ENCODE measurements around the gene VGLL3.

VGLL3 gene

GRCh38 chr3:86998569-86998968 lies 7.6 kb upstream of the VGLL3 start:
- ATAC-seq = no peak
- TF ChIP-seq PATZ1 (CRISPR knock-in tag; IDR thresholded peaks at IDR 0.05; ENCODE audit: borderline replicate concordance) (no peak), TOX (CRISPR knock-in tag; IDR thresholded peaks at IDR 0.05; ENCODE audit: borderline replicate concordance) (no peak), CSRNP3 (CRISPR knock-in tag; IDR thresholded peaks at IDR 0.05) (no peak), RARB (CRISPR knock-in tag; IDR thresholded peaks at IDR 0.05) (no peak), PPARA (CRISPR knock-in tag; IDR thresholded peaks at IDR 0.05; ENCODE audit: borderline replicate concordance) (no peak)

GRCh38 chr3:86996261-86996955 lies 5.5 kb upstream of the VGLL3 start:
- ATAC-seq = no peak
- TF ChIP-seq TOX (CRISPR knock-in tag; IDR thresholded peaks at IDR 0.05; ENCODE audit: borderline replicate concordance) = no peak
- no peak for TF ChIP-seq PATZ1 (CRISPR knock-in tag; IDR thresholded peaks at IDR 0.05; ENCODE audit: borderline replicate concordance)
- TF ChIP-seq GLIS3 (CRISPR knock-in tag; IDR thresholded peaks at IDR 0.05) = no peak
- TF ChIP-seq ZFP30 (CRISPR knock-in tag; IDR thresholded peaks at IDR 0.05) = no peak

GRCh38 chr3:86995537-86995936 lies 4.6 kb upstream of the VGLL3 start:
- ATAC-seq = no peak
- TF ChIP-seq BACH2 (CRISPR knock-in tag; IDR thresholded peaks at IDR 0.05; ENCODE audit: borderline replicate concordance) = no peak
- no peak for TF ChIP-seq CSDC2 (CRISPR knock-in tag; IDR thresholded peaks at IDR 0.05)
- TF ChIP-seq ZNF8 (CRISPR knock-in tag; IDR thresholded peaks at IDR 0.05) = no peak
- no peak for TF ChIP-seq ESRRG (CRISPR knock-in tag; IDR thresholded peaks at IDR 0.05)
- no peak for TF ChIP-seq TSHZ2 (CRISPR knock-in tag; IDR thresholded peaks at IDR 0.05)
- no peak for TF ChIP-seq ZC3H10 (CRISPR knock-in tag; IDR thresholded peaks at IDR 0.05)
- no peak for TF ChIP-seq POU6F1 (CRISPR knock-in tag; IDR thresholded peaks at IDR 0.05; ENCODE audit: borderline replicate concordance, low read depth)
- TF ChIP-seq RARB (CRISPR knock-in tag; IDR thresholded peaks at IDR 0.05) = no peak
- no peak for TF ChIP-seq ZNF565 (CRISPR knock-in tag; conservative IDR thresholded peaks at IDR 0.05; ENCODE audit: low read depth)
- no peak for TF ChIP-seq GLIS3 (CRISPR knock-in tag; IDR thresholded peaks at IDR 0.05)
- no peak for TF ChIP-seq SNAI2 (CRISPR knock-in tag; IDR thresholded peaks at IDR 0.05)
- no peak for TF ChIP-seq ZFP3 (CRISPR knock-in tag; IDR thresholded peaks at IDR 0.05)

- no peak for ATAC-seq
- TF ChIP-seq CREB5 (CRISPR knock-in tag; IDR thresholded peaks at IDR 0.05; ENCODE audit: low read depth) (no peak), CSDC2 (CRISPR knock-in tag; IDR thresholded peaks at IDR 0.05) (no peak), PPARA (CRISPR knock-in tag; IDR thresholded peaks at IDR 0.05; ENCODE audit: borderline replicate concordance) (no peak), TOX (CRISPR knock-in tag; IDR thresholded peaks at IDR 0.05; ENCODE audit: borderline replicate concordance) (no peak), CSRNP3 (CRISPR knock-in tag; IDR thresholded peaks at IDR 0.05) (no peak), PATZ1 (CRISPR knock-in tag; IDR thresholded peaks at IDR 0.05; ENCODE audit: borderline replicate concordance) (no peak)
Measured at GRCh38 chr3:86993704-86994103, 2.8 kb upstream of the VGLL3 start.
